KBM-7 (cell line): ENCODE measurements around the gene PEX11G.

Experiments
- DNase-seq: peaks from one replicate; pipeline ENCODE4 v3.0.0-alpha.2; 2015
- in situ Hi-C: fragments of 300-500 bp; cut with MboI; formaldehyde crosslinking; loops from 2 replicates; pipeline ENCODE4 v1.14.3; 2020; ENCODE audit warnings: low sequenced_read_pairs, low pct_unique_long_range_greater_than_20kb, mixed read lengths

The PEX11G gene

GRCh38 chr19:7488736-7489353 is at the start of gene PEX11G:
Gene PEX11G (minus strand): TSS chr19:7489035. CDS start chr19:7489010, 25 bp downstream.
- in situ Hi-C loops: no loop called here
- DNase-seq: peak; percentile 81

GRCh38 chr19:7535998-7536695 is 47.3 kb upstream of the PEX11G start:
- no peak for DNase-seq
- in situ Hi-C loops: no loop called here

GRCh38 chr19:7535047-7535997 is 46.5 kb upstream of the PEX11G start, which contains the start of gene PNPLA6:
Gene PNPLA6 (plus strand): TSS chr19:7535717. CDS start chr19:7535789, 72 bp downstream.
- DNase-seq: peak; percentile 90
- in situ Hi-C loops: no loop called here

- DNase-seq: no peak
- in situ Hi-C loops: no loop called here
Measured at GRCh38 chr19:7534531-7535046, 45.8 kb upstream of the PEX11G start.

- DNase-seq: no peak
- in situ Hi-C loops: no loop called here
Measured at GRCh38 chr19:7533925-7534480, 45.2 kb upstream of the PEX11G start.

- DNase-seq: no peak
- in situ Hi-C loops: no loop called here
Measured at GRCh38 chr19:7533281-7533885, 44.5 kb upstream of the PEX11G start.

GRCh38 chr19:7529610-7530490 is 41.0 kb upstream of the PEX11G start:
- in situ Hi-C loops: no loop called here
- no peak for DNase-seq

GRCh38 chr19:7529246-7529600 is 40.4 kb upstream of the PEX11G start:
- in situ Hi-C loops: no loop called here
- no peak for DNase-seq

- in situ Hi-C loops: no loop called here
- DNase-seq: no peak
Measured at GRCh38 chr19:7528522-7529245, 39.8 kb upstream of the PEX11G start.

- in situ Hi-C loops: no loop called here
- no peak for DNase-seq
Measured at GRCh38 chr19:7528192-7528519, 39.3 kb upstream of the PEX11G start.

GRCh38 chr19:7527516-7528191 is 38.8 kb upstream of the PEX11G start:
- in situ Hi-C loops: no loop called here

GRCh38 chr19:7526059-7526929 is 37.5 kb upstream of the PEX11G start:
- in situ Hi-C loops: no loop called here
- no peak for DNase-seq

More at GRCh38 chr19:7527516-7528191, 38.8 kb upstream of the PEX11G start:
- no peak for DNase-seq

- in situ Hi-C loops: no loop called here
- DNase-seq: no peak
Measured at GRCh38 chr19:7524992-7525739, 36.3 kb upstream of the PEX11G start.

- DNase-seq: no peak
- in situ Hi-C loops: no loop called here
Measured at GRCh38 chr19:7524523-7524922, 35.7 kb upstream of the PEX11G start.

- in situ Hi-C loops: no loop called here
- no peak for DNase-seq
Measured at GRCh38 chr19:7522923-7523667, 34.3 kb upstream of the PEX11G start.
